DLD1 (cell line): ENCODE results near the gene SLC48A1.

Source experiments
- in situ Hi-C: cut with HindIII; loops from 2 replicates; pipeline ENCODE4 v1.10.0; 2017; ENCODE audit warnings: low sequenced_read_pairs

The SLC48A1 gene

GRCh38 chr12:47773062-47773857 lies at the start of gene SLC48A1:
Gene SLC48A1, plus strand, starts transcription at chr12:47773238. Its CDS starts 67 bp downstream, at chr12:47773305.
- in situ Hi-C loops: no loop called here

- in situ Hi-C loops: no loop called here
Measured at GRCh38 chr12:47725091-47725772, 47.8 kb upstream of the SLC48A1 start, which contains the start of gene ENDOU. Gene ENDOU, minus strand, starts transcription at chr12:47725490. Its CDS starts 77 bp downstream, at chr12:47725413.

GRCh38 chr12:47725893-47726292 lies 47.1 kb upstream of the SLC48A1 start:
- in situ Hi-C loops: no loop called here

- in situ Hi-C loops: no loop called here
Measured at GRCh38 chr12:47729233-47729632, 43.8 kb upstream of the SLC48A1 start.

- in situ Hi-C loops: no loop called here
Measured at GRCh38 chr12:47730341-47730744, 42.7 kb upstream of the SLC48A1 start.

- in situ Hi-C loops: no loop called here
Measured at GRCh38 chr12:47731723-47732122, 41.3 kb upstream of the SLC48A1 start.

- in situ Hi-C loops: no loop called here
Measured at GRCh38 chr12:47732504-47732903, 40.5 kb upstream of the SLC48A1 start.

GRCh38 chr12:47733142-47733541 lies 39.9 kb upstream of the SLC48A1 start:
- in situ Hi-C loops: no loop called here

GRCh38 chr12:47734725-47735480 lies 38.1 kb upstream of the SLC48A1 start:
- in situ Hi-C loops: no loop called here

- in situ Hi-C loops: no loop called here
Measured at GRCh38 chr12:47735649-47736048, 37.4 kb upstream of the SLC48A1 start.

GRCh38 chr12:47736216-47736615 lies 36.8 kb upstream of the SLC48A1 start:
- in situ Hi-C loops: no loop called here

GRCh38 chr12:47736877-47737676 lies 36.0 kb upstream of the SLC48A1 start:
- in situ Hi-C loops: no loop called here

GRCh38 chr12:47737936-47738594 lies 35.0 kb upstream of the SLC48A1 start:
- in situ Hi-C loops: no loop called here

- in situ Hi-C loops: no loop called here
Measured at GRCh38 chr12:47739297-47739696, 33.7 kb upstream of the SLC48A1 start.

GRCh38 chr12:47739979-47740378 lies 33.1 kb upstream of the SLC48A1 start:
- in situ Hi-C loops: no loop called here

- in situ Hi-C loops: no loop called here
Measured at GRCh38 chr12:47740606-47741339, 32.3 kb upstream of the SLC48A1 start.

- in situ Hi-C loops: no loop called here
Measured at GRCh38 chr12:47741340-47741703, 31.7 kb upstream of the SLC48A1 start.

- in situ Hi-C loops: no loop called here
Measured at GRCh38 chr12:47742253-47742825, 30.7 kb upstream of the SLC48A1 start.

- in situ Hi-C loops: no loop called here
Measured at GRCh38 chr12:47743311-47743860, 29.7 kb upstream of the SLC48A1 start.
